ENCODE results near the gene SH2D4B. TPM values are rescaled to one million over a fixed set of nuclear protein-coding genes. Genes with fewer than 3 reads are reported as not detected.

The SH2D4B gene
- total and polyA plus RNA-seq, 2 donors (not counting 3 experiments of a cell fraction or from before 2014, with no cell fraction given), result not detected

DNA sequence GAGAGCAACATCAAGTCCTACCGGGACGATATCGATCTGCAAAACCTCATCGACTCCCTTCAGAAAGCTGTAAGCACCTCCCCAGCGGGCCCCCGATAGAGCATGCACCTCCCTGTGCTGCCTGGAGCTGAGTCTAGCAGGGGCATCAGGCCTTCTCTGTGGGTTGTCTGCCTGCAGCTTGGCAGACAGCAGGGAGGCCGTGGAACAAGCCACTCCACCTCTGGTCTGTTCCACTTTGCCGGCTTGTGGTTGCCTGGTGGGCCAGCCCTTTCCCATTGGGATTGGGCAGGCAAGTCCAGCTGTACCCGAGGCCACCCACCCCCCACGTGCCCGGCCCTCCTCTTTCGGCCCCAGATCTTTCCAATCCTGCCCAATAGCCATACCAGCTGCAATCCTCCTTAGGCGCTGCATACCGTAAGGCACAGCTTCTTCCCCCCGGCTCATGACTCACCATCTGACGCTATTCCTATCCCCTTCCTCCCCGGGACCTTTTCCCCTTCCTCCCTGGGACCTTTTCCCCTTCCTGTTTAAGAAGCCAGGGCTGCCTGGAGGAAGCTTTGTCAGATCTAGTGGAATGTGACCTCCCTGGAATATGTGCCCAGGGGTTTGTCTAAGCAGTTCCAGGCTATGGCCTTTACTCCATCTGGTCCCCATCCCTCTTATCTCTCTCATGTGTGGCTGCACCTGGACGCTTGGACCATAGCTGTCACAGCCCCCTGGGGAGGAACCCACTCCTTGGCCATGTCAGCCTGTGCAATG, 28.1 kb upstream of the SH2D4B start:
- dilution Hi-C loops (cut with MboI; ENCODE audit: extremely low pct_ligation_motif_present, low sequenced_read_pairs), result no loop called here
- H2AFZ ChIP-seq (ENCODE audit: low read depth, low read length), result no peak overlapping the region

More for the DNA sequence above, 28.1 kb upstream of the SH2D4B start:
- no TSS peak for BruUV-seq (replicated peaks)
- Histone ChIP-seq H3K9me3 (replicated peaks; ENCODE audit: control insufficient read depth, insufficient read depth, low read length) (no peaks in the 10 kb centered on the region), H3K9ac (replicated peaks; ENCODE audit: extremely low read depth, insufficient read depth, low read length) (peak overlapping the region; percentile 64), H3K9me1 (replicated peaks; ENCODE audit: control insufficient read depth, extremely low read depth, insufficient read depth, low read length) (no peaks in the 10 kb centered on the region), H3K4me2 (ENCODE audit: insufficient read depth, low read length) (peak overlapping the region; percentile 29), H3K4me3 (replicated peaks in 1 of 3; ENCODE audit: insufficient read depth in 1 of 3, low read depth in 1 of 3, low read length in 3 of 3) (no peak overlapping the region), H3K27ac (ENCODE audit: insufficient read depth, low read depth, low read length) (peak overlapping the region; percentile 90), H3K79me2 (ENCODE audit: control insufficient read depth, insufficient read depth, low read length) (peaks cover 56% of the 10 kb centered on the region), H3K36me3 (ENCODE audit: control insufficient read depth in 2 of 2, extremely low read depth in 1 of 2, insufficient read depth in 2 of 2, low read length in 2 of 2) (peaks cover 30 to 37% of the 10 kb centered on the region in 2 experiments), H3K4me1 (ENCODE audit: control insufficient read depth, extremely low read depth, insufficient read depth, low read length) (peaks cover 65% of the 10 kb centered on the region), H4K20me1 (replicated peaks; ENCODE audit: control insufficient read depth, extremely low read depth, insufficient read depth, low read length) (no peaks in the 10 kb centered on the region), H3K27me3 (ENCODE audit: control insufficient read depth in 2 of 2, insufficient read depth in 2 of 2, low read length in 2 of 2) (no peaks in the 10 kb centered on the region)
- DNase-seq (ENCODE audit: low read depth, low spot score) (peak; percentile 98), FAIRE-seq (peak; percentile 100)
- ChIA-PET CTCF (interaction anchor here (0.9 to 21.9 kb wide), 9 partner anchors 9 to 132 kb away, joined by 3 to 1118 read pairs (median 5); partner anchors contain the start of gene TSPAN14), POLR2A (interaction anchor here (0.6 to 1.6 kb wide), 5 partner anchors 12 to 67 kb away, joined by 3 to 9 read pairs (median 4); no protein-coding TSS in a partner anchor)
- intact Hi-C loops (cut with micrococcal nuclease), result loop anchor here (1.0 kb wide), 3 partner anchors 41 to 98 kb away; no protein-coding TSS in a partner anchor
- TF ChIP-seq, protein P1, sequence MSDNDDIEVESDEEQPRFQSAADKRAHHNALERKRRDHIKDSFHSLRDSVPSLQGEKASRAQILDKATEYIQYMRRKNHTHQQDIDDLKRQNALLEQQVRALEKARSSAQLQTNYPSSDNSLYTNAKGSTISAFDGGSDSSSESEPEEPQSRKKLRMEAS (IDR thresholded peaks at IDR 0.05; ENCODE audit: insufficient read depth, insufficient read length), result peak; percentile 83
- TF ChIP-seq POLR2AphosphoS5 (IDR thresholded peaks at IDR 0.05; ENCODE audit: insufficient read depth, low read depth, low read length), result peak; percentile 99
- TF ChIP-seq MYC (IDR thresholded peaks at IDR 0.05; ENCODE audit: low read depth, low read length), result no peak
- TF ChIP-seq POLR2A (IDR thresholded peaks at IDR 0.05; ENCODE audit: low read depth, low read length), result peak; percentile 49
- peak; percentile 99 for TF ChIP-seq FOS (IDR thresholded peaks at IDR 0.05; ENCODE audit: borderline replicate concordance, insufficient read depth, low read length)
- TF ChIP-seq, protein P2, sequence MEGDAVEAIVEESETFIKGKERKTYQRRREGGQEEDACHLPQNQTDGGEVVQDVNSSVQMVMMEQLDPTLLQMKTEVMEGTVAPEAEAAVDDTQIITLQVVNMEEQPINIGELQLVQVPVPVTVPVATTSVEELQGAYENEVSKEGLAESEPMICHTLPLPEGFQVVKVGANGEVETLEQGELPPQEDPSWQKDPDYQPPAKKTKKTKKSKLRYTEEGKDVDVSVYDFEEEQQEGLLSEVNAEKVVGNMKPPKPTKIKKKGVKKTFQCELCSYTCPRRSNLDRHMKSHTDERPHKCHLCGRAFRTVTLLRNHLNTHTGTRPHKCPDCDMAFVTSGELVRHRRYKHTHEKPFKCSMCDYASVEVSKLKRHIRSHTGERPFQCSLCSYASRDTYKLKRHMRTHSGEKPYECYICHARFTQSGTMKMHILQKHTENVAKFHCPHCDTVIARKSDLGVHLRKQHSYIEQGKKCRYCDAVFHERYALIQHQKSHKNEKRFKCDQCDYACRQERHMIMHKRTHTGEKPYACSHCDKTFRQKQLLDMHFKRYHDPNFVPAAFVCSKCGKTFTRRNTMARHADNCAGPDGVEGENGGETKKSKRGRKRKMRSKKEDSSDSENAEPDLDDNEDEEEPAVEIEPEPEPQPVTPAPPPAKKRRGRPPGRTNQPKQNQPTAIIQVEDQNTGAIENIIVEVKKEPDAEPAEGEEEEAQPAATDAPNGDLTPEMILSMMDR (IDR thresholded peaks at IDR 0.05; ENCODE audit: extremely low read depth in 1 of 2, insufficient read depth in 1 of 2, low read depth in 1 of 2, low read length in 2 of 2), result no peak
- TF ChIP-seq GATA2 (IDR thresholded peaks at IDR 0.05; ENCODE audit: insufficient read depth, insufficient read length, low read depth, low read length), result peak; percentile 96
- no peak for TF ChIP-seq EZH2 (IDR thresholded peaks at IDR 0.05; ENCODE audit: borderline replicate concordance, low read depth, low read length, severe bottlenecking)
- peak; percentile 97 for TF ChIP-seq JUN (IDR thresholded peaks at IDR 0.05; ENCODE audit: borderline replicate concordance, insufficient read depth, insufficient read length, low read depth)

Data from endothelial cell of umbilical vein (primary cell).